ENCODE results near the gene ADORA2B.

DNA sequence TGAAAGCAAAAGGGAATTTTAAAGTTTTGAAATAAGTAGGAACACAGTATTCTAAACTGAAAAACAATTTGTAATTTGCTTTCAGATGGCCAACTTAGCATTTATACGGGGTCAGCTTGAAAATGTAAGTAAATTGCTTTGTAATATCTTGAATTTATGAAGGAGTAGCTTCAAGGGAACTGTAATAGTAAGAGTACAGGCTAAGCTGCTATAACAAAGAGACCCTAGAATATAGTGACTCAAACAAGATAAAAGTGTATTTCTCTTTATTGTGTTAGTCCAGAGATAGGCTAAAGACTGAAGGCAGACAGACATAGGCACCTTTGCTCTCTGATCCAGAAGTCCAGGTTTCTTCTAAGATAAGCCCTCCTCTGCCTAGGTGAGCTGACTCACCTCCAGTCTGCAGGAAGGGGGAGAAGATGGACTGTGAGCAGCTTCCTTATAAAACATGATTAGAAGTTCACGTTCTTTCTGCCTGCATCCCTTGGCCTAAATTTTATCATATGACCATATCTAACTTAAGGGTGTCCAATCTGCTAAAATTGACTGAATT lies 57.9 kb downstream of the ADORA2B start:
- TF ChIP-seq CTCF (conservative IDR thresholded peaks at IDR 0.05; ENCODE audit: low read depth in 2 of 2) = no peak
- TF ChIP-seq POLR2AphosphoS5 (IDR thresholded peaks at IDR 0.05; ENCODE audit: low read depth) = no peak
- TF ChIP-seq EZH2phosphoT487 (IDR thresholded peaks at IDR 0.05; ENCODE audit: unreplicated experiment) = no peak
